ENCODE data around the gene RNF34.

Gene RNF34

DNA sequence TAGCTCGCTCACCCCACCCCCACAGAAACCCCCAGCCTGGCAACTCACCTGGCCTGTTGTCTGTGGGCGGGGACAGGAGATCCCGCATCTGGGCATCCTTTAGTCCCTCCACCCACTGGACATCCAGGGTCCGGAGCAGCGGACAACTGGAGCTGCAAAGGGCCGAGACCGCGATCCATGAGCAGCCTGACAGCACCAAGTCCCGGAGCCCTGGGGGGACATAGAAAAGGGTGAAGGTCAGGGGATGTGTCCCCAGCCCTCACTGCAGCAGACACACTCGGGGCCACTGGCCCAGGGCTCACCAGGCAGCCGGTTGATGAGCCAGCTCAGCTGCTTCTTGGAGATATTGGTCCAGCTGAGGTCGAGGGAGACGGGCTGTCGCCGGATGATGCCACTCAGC is 40.9 kb downstream of the RNF34 start:
- DNase-seq (ENCODE audit: low spot score), result no peak

DNA sequence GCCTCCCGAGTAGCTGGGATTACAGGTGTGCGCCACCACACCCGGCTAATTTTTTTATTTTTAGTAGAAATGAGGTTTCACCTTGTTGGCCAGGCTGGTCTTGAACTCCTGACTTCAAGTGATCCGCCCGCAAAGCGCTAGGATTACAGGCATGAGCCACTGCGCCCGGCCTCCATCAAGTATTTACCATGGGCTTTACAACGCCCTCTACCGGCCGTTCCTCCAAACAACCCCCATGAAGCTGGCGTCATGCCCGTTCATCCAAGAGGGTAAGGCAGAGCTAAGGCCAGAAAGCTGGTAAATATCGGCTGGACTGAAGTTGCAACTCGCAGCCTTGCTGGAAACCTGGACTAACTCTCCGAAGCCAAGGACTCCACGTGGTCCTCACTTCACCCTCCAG is 41.6 kb downstream of the RNF34 start:
- no peak for DNase-seq (ENCODE audit: low spot score)

- DNase-seq (ENCODE audit: low spot score), result no peak
Measured at GRCh38 chr12:121442028-121442948, 42.4 kb downstream of the RNF34 start.

- peak; percentile 97 for DNase-seq (ENCODE audit: low spot score)
Measured at GRCh38 chr12:121443193-121443870, 43.4 kb downstream of the RNF34 start.

- DNase-seq (ENCODE audit: low spot score), result no peak
Measured at GRCh38 chr12:121443911-121444841, 44.3 kb downstream of the RNF34 start.

GRCh38 chr12:121444842-121445202 is 44.9 kb downstream of the RNF34 start:
- no peak for DNase-seq (ENCODE audit: low spot score)

GRCh38 chr12:121446750-121447149 is 46.8 kb downstream of the RNF34 start:
- DNase-seq (ENCODE audit: low spot score), result no peak

GRCh38 chr12:121448771-121449315 is 48.9 kb downstream of the RNF34 start:
- no peak for DNase-seq (ENCODE audit: low spot score)

DNA sequence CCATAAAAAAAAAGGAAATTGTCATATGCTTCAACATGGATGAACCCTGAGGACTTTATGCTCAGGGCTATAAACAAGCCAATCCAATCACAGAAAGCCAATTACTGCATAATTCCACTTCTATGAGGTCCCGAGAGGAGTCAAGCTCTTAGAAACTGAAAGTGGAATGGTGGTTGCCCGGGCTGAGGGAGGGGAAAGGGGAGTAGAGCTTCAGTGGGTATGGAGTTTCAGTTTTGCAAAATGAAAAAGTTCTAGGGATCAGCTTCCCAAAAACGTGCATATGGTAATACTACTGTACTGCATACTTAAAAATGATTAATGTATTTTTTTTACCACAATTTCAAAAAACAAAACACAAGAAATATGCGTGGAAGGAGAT is 52.0 kb downstream of the RNF34 start:
- no peak for DNase-seq (ENCODE audit: low spot score)

GRCh38 chr12:121452340-121452984 is 52.5 kb downstream of the RNF34 start:
- DNase-seq (ENCODE audit: low spot score), result no peak

- no peak for DNase-seq (ENCODE audit: low spot score)
Measured at GRCh38 chr12:121452985-121453360, 53.1 kb downstream of the RNF34 start.

DNA sequence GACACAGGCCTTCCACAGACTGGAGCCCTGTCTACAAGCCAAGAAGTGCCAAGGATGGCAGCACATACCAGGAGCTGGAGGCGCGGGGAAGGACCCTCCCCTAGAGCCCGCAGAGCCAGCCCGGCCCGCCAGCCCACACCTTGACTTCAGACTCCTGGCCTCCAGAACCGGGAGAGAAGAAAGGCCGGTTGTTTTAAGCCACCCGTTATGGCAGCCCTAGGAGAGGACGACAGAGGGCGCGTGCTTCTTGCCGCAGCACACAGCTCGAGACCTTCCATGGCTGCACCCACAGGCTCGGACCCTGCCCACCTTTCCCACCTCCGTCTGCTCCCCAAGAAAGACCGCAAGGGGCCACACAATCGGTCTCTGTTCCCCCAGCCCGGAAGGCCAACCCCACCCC is 53.7 kb downstream of the RNF34 start:
- no peak for DNase-seq (ENCODE audit: low spot score)

DNA sequence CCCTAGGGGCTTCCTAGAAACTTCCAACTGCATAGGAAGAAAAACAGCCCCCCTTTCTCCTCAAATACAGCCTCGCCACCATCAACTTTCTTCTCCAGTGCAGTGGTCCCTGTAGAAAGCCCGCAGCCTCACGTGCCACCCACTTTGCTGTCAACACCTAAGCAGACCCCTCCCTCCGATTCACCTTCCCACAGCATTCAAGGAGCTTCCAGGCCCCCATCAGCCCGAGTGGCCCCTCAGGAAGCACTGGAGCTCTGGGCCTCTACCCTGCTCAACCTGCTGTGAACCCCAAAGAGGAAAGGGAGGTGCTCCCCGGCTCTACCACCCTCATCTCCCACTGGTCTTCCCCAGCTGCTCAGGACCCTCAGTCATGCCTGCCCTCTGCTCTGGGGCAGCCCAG is 55.0 kb downstream of the RNF34 start:
- DNase-seq (ENCODE audit: low spot score), result no peak

GRCh38 chr12:121455766-121456420 is 56.0 kb downstream of the RNF34 start:
- DNase-seq (ENCODE audit: low spot score), result no peak

- no peak for DNase-seq (ENCODE audit: low spot score)
Measured at GRCh38 chr12:121456551-121456950, 56.6 kb downstream of the RNF34 start.

GRCh38 chr12:121461048-121461447 is 61.1 kb downstream of the RNF34 start:
- DNase-seq (ENCODE audit: low spot score), result no peak

- DNase-seq (ENCODE audit: low spot score), result no peak
Measured at GRCh38 chr12:121464331-121464730, 64.4 kb downstream of the RNF34 start.

DNA sequence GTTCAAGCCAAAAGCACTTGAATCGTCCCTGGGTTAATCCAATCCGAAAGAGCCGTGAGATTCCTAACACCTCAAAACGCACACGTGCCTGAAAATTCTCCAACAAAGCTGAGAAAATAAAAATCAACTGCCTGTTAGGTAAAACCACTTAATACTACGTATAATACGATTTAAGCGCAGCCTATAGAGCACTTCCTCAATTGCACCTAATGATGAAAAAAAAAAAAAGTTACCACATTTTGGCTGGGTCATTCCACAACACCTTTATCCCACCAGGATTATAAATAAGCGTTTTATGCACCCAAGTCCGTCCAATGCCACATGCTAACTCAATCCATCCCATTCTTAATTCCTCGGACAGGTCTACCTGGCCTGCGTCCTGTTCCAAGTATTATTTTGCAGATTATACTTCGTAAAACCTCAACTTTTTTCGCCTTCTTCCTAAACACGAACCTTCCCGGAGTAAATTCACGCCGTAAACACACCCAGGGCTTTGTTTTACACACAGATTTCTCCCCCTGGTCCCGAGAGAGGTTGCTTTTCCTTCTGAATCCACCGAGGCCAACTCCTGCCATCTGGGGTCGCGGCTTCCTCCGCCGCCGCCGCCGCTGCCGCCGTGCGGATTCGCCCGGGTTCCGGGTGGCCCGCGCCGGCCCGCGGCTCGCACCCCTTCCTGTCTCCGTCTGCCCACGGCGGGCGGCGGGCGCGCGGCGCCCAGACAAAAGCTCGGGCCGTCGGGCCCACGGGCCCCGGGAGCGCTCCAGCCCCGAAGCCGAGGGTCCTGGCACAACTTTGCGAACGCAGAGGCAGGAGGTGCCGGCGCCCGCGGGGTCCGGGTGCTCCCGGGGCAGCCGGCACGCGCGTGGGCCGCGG is 66.2 kb downstream of the RNF34 start:
- peak; percentile 64 for DNase-seq (ENCODE audit: low spot score)

GRCh38 chr12:121466794-121467637 is 67.1 kb downstream of the RNF34 start:
- DNase-seq (ENCODE audit: low spot score), result peak; percentile 97

Data from AG08396 (cell line).